T-cell (primary cell): ENCODE data around the gene SEC61B. TPM values are rescaled to one million over a fixed set of nuclear protein-coding genes. Genes with fewer than 3 reads are reported as not detected.
A peak's percentile ranks its signal among the peaks of the same experiment; 100 is the strongest.

Source experiments
- ATAC-seq, 4 experiments: fragments of 200-7000 bp in 3 of 4; fragments of 150-1000 bp in 1 of 4; cut with Tn5 transposase; replicated peaks in 1 of 4; 1 replicate in 3 of 4; 2 replicates in 1 of 4; pipeline ENCODE4 v1.10.0; 2021; ENCODE audit warnings: moderate library complexity in 3 of 4, mild to moderate bottlenecking in 2 of 4, moderate number of reproducible peaks in 1 of 4
- CTCF ChIA-PET, 2 donors: fragments of 300-600 bp; sonication (Branson Sonifier 250); formaldehyde crosslinking; loops; one replicate each; lab custom pipeline; 2022; ENCODE audit warnings: antibody characterized with exemption in 2 of 2; lab: Charles Lee
- POLR2A ChIA-PET, 2 donors: fragments of 300-600 bp; sonication (Branson Sonifier 250); formaldehyde crosslinking; loops; one replicate each; lab custom pipeline; 2022; ENCODE audit warnings: antibody characterized with exemption in 2 of 2; lab: Charles Lee
- DNase-seq, 35 experiments: peaks; one replicate each; pipeline versions ENCODE4 v3.0.0 to v3.0.0-alpha.2; 2013 to 2023
- H3K27ac ChIP-seq: one replicate; pipeline ENCODE4 v1.5.1; 2013; ENCODE audit warnings: low read length
- H3K27me3 ChIP-seq, 2 experiments: replicated peaks in 1 of 2; 1 replicate in 1 of 2; 2 replicates in 1 of 2; pipeline versions ENCODE4 v1.6.1 to v1.7.0; 2013; ENCODE audit warnings: low read length in 1 of 2, mixed read lengths in 1 of 2; ENCODE audit not compliant: control insufficient read depth in 2 of 2, insufficient read depth in 2 of 2; ENCODE audit errors: extremely low read depth in 1 of 2
- H3K36me3 ChIP-seq, 2 donors: 1 replicate in 1 of 2; 2 replicates in 1 of 2; pipeline versions ENCODE4 v1.6.1 to v1.7.0; 2013; ENCODE audit warnings: low read length in 1 of 2; ENCODE audit not compliant: control insufficient read depth in 2 of 2, insufficient read depth in 1 of 2; ENCODE audit errors: extremely low read depth in 1 of 2
- H3K4me1 ChIP-seq, 2 experiments: 1 replicate in 1 of 2; 2 replicates in 1 of 2; pipeline versions ENCODE4 v1.6.1 to v1.7.0; 2013; ENCODE audit warnings: low read length in 2 of 2, mixed read lengths in 1 of 2; ENCODE audit not compliant: insufficient read depth in 2 of 2, control insufficient read depth in 1 of 2; ENCODE audit errors: extremely low read depth in 1 of 2
- H3K4me3 ChIP-seq, 2 donors: 1 replicate in 1 of 2; 2 replicates in 1 of 2; pipeline versions ENCODE4 v1.5.1 to v1.7.0; 2013; ENCODE audit warnings: mild to moderate bottlenecking in 2 of 2, low read length in 1 of 2, moderate library complexity in 1 of 2; ENCODE audit not compliant: control insufficient read depth in 1 of 2; ENCODE audit errors: extremely low read depth in 1 of 2
- H3K9me3 ChIP-seq: 2 replicates; pipeline ENCODE4 v1.7.0; 2013
- H3K27ac Mint-ChIP-seq, 2 donors: one replicate each; pipeline ENCODE4 v1.8.0; 2020 to 2021; ENCODE audit warnings: mild to moderate bottlenecking in 2 of 2, mixed read lengths in 2 of 2
- H3K27me3 Mint-ChIP-seq, 2 donors: one replicate each; pipeline ENCODE4 v1.8.0; 2021 to 2022; ENCODE audit warnings: mixed read lengths in 2 of 2
- H3K36me3 Mint-ChIP-seq: one replicate; pipeline ENCODE4 v1.8.0; 2021; ENCODE audit warnings: mixed read lengths
- H3K4me1 Mint-ChIP-seq, 3 donors: one replicate each; pipeline ENCODE4 v1.8.0; 2020 to 2022; ENCODE audit warnings: mixed read lengths in 3 of 3, mild to moderate bottlenecking in 1 of 3
- H3K4me3 Mint-ChIP-seq, 3 donors: one replicate each; pipeline ENCODE4 v1.8.0; 2020 to 2022; ENCODE audit warnings: mild to moderate bottlenecking in 3 of 3, mixed read lengths in 3 of 3, moderate library complexity in 3 of 3
- H3K9me3 Mint-ChIP-seq, 3 donors: one replicate each; pipeline ENCODE4 v1.8.0; 2020 to 2022; ENCODE audit warnings: mixed read lengths in 3 of 3
- WGBS: methylation state at CpG from one replicate; pipeline ENCODE4 v1.1.5; 2013; ENCODE audit warnings: missing lambda C conversion rate; ENCODE audit not compliant: insufficient coverage; 5-methylcytosine and 5-hydroxymethylcytosine counted together
- total RNA-seq, 35 experiments: library from RNA in 6 of 35; stranded (reverse) in 6 of 35; fragments of 120-200 nt in 1 of 35; gene quantifications; one replicate each; pipeline versions ENCODE4 v1.2.1 to v1.2.4 and lab custom pipeline; 2013 to 2026

The SEC61B gene
- total RNA-seq, 5 donors from 2014 or later (not counting 1 experiment from before 2014, with no cell fraction given) = 54.9 to 91.5 (median 84.0) TPM

- no peaks in the 10 kb centered on the region for H3K36me3 ChIP-seq
- CTCF ChIA-PET = no interaction called here
- no peak overlapping the region for H3K4me3 ChIP-seq
- no peak overlapping the region for H3K27ac Mint-ChIP-seq
- WGBS = 80% methylated on average over 2 of the region's 2 CpGs
- H3K36me3 Mint-ChIP-seq = no peaks in the 10 kb centered on the region
- no peak overlapping the region for H3K27ac ChIP-seq
- ATAC-seq (no peak), DNase-seq (no peak)
- no peaks in the 10 kb centered on the region for H3K9me3 ChIP-seq
- POLR2A ChIA-PET = interaction anchor here in 1 of 2 donors (0.6 kb wide), 1 partner anchor 10 kb away, joined by 5 read pairs; no protein-coding TSS in a partner anchor
- no peaks in the 10 kb centered on the region for H3K9me3 Mint-ChIP-seq
- H3K4me3 Mint-ChIP-seq = no peak overlapping the region
- no peaks in the 10 kb centered on the region for H3K27me3 ChIP-seq
- no peaks in the 10 kb centered on the region for H3K27me3 Mint-ChIP-seq
- H3K4me1 ChIP-seq = peaks cover 0 to 12% of the 10 kb centered on the region in 2 experiments
- H3K4me1 Mint-ChIP-seq = peaks cover 13 to 15% (median 14%) of the 10 kb centered on the region in 3 donors
Observed at GRCh38 chr9:99261923-99262322, 39.8 kb downstream of the SEC61B start.

DNA sequence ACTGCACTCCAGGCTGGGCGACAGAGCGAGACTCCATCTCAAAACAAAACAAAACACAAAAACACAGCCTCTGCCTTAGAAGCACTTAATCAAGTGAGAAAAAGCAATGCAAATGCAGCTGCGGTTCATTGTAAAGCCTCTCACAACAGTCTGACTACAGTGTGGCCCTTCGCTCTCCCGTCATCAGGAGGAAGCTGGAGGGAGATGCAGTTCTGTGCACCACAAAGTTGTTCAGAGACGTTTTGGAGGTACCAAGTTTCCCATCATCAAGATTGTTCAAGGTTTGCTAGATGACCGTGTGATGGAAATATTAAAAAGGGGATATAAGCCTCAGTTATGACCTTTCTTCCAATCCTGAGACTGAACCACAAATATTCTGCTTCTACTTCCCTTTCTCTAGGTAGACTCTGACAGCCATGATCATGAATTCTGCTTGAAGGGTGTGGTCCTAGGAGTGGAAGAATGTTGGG is 40.9 kb downstream of the SEC61B start:
- no peaks in the 10 kb centered on the region for H3K9me3 ChIP-seq
- H3K4me1 ChIP-seq = peaks cover 0 to 12% of the 10 kb centered on the region in 2 experiments
- Mint-ChIP-seq H3K36me3 (no peaks in the 10 kb centered on the region), H3K27me3 (no peaks in the 10 kb centered on the region), H3K4me3 (no peak overlapping the region), H3K27ac (no peak overlapping the region), H3K9me3 (no peaks in the 10 kb centered on the region), H3K4me1 (peaks cover 15 to 18% (median 17%) of the 10 kb centered on the region in 3 donors)
- WGBS = 92% methylated on average over 5 of the region's 7 CpGs
- H3K27ac ChIP-seq = no peak overlapping the region
- DNase-seq (no peak), ATAC-seq (no peak)
- H3K27me3 ChIP-seq = no peaks in the 10 kb centered on the region
- POLR2A ChIA-PET = no interaction called here
- H3K4me3 ChIP-seq = no peak overlapping the region
- no peaks in the 10 kb centered on the region for H3K36me3 ChIP-seq
- CTCF ChIA-PET = no interaction called here

DNA sequence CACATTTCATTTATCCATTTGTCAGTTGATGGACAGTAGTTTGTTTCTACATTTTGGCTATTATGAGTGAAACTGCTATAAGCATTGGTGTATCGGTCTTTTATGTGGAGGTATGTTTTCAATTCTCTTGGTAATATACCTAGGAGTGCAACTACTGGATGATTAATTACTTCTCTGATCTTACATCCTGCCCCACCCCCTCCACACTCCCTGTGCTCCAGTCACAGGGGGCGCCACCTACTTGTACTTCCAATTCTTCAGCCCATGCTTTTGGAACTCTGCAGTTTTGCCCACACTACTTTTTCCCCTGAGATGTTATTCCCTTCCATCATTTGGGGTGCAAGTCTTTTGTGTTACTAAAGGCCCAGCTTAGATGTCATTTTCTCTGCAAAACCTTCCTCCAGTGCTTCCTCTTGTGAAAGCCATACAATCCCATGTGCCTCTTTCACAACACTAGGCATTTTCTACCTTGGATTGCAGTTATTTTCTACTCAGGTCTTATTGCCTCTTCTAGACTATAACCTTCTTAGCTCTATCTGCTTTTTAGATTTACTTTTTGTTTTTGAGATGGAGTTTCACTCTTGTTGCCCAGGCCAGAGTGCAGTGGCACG is 42.1 kb downstream of the SEC61B start:
- Mint-ChIP-seq H3K9me3 (no peaks in the 10 kb centered on the region), H3K27me3 (no peaks in the 10 kb centered on the region), H3K36me3 (no peaks in the 10 kb centered on the region), H3K27ac (no peak overlapping the region), H3K4me1 (peaks cover 15 to 18% (median 17%) of the 10 kb centered on the region in 3 donors), H3K4me3 (no peak overlapping the region)
- Histone ChIP-seq H3K27me3 (no peaks in the 10 kb centered on the region), H3K4me3 (no peak overlapping the region), H3K4me1 (peaks cover 0 to 11% of the 10 kb centered on the region in 2 experiments), H3K36me3 (no peaks in the 10 kb centered on the region), H3K27ac (no peak overlapping the region), H3K9me3 (no peaks in the 10 kb centered on the region)
- WGBS = no CpG with 5 or more reads among the region's 3 CpGs
- ChIA-PET POLR2A (no interaction called here), CTCF (no interaction called here)
- DNase-seq (no peak), ATAC-seq (no peak)

DNA sequence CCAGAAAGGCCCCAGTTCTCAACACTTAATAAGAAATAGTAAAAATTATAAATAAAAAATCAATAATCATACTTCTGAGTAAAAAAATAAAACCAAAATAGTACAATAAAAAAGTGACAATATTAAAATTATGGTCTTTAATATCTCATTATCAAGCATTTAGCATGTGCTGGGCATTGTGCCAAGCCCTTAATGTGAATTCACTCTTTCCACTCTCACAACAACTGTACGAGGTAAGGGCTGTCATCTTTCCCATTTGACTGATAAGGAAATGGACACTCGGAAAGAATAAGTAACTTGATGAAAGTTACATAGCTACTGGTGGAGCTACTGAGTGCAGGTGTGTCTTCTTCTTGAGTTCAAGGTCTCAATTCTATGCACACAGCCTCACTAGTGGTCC is 43.6 kb downstream of the SEC61B start:
- H3K27me3 Mint-ChIP-seq = peaks cover 0 to 3% of the 10 kb centered on the region in 2 donors
- H3K27ac Mint-ChIP-seq = no peak overlapping the region
- no CpG with 5 or more reads among the region's 2 CpGs for WGBS

DNA sequence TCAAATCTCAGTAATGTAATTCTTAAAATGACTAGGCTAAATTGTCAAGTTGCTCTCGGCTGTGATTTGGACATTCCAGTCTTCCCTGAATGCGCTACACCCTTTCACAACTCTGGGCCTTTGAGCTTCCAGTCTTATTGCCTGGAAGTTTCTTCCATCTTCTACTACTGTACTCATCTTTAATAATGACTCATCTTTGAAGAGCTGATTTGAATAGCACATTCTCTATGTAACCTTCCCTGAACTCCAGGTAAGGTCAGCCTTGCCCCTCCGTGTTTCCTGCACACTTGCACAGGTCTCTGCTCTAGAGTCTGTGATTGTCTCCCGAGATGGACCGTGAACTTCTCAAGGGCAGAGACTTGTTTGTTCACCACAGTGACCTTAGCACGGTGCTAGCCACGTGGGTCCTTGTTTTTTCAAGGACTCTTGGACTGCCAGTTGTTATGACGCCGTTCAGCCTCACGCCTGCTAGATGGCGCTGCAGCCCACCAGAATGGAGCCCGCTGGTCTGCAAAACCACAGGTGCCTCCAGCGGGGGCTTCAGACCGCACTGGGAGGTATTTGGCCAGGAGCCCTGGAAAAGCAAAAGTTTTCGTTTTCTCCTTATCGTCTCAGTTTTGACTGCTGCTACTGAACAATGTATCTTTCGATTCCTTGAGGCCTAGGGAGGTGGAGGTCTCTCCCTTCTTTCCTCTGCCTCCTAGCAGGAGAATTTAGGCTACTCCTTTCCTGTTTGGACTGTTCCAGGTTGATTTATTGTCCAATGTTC is 44.4 kb downstream of the SEC61B start:
- CTCF ChIA-PET = interaction anchor here (0.6 to 1.0 kb wide), 2 partner anchors 20 to 1332 kb away, joined by 3 read pairs; no protein-coding TSS in a partner anchor
- H3K9me3 Mint-ChIP-seq = no peaks in the 10 kb centered on the region
- no peaks in the 10 kb centered on the region for H3K9me3 ChIP-seq
- peaks cover 0 to 3% of the 10 kb centered on the region in 2 donors for H3K27me3 Mint-ChIP-seq
- H3K4me3 Mint-ChIP-seq = peak overlapping the region in 2 of 3 donors; percentile 4 to 31
- POLR2A ChIA-PET = interaction anchor here in 1 of 2 donors (0.7 kb wide), 1 partner anchor 25 kb away, joined by 3 read pairs; no protein-coding TSS in a partner anchor
- H3K4me3 ChIP-seq = no peak overlapping the region
- DNase-seq (peak in 34 of 35 experiments; percentile 13 to 67 (median 42)), ATAC-seq (peak; percentile 40 to 69 (median 60))
- peaks cover 0 to 5% of the 10 kb centered on the region in 2 experiments for H3K4me1 ChIP-seq
- no peak overlapping the region for H3K27ac Mint-ChIP-seq
- no peaks in the 10 kb centered on the region for H3K27me3 ChIP-seq
- H3K36me3 ChIP-seq = no peaks in the 10 kb centered on the region
- peaks cover 10 to 11% (median 11%) of the 10 kb centered on the region in 3 donors for H3K4me1 Mint-ChIP-seq
- H3K36me3 Mint-ChIP-seq = no peaks in the 10 kb centered on the region
- H3K27ac ChIP-seq = no peak overlapping the region
- WGBS = 15% methylated on average over 14 of the region's 17 CpGs

More for the DNA sequence above, 43.6 kb downstream of the SEC61B start:
- Histone ChIP-seq H3K27me3 (no peaks in the 10 kb centered on the region), H3K4me1 (peaks cover 0 to 5% of the 10 kb centered on the region in 2 experiments), H3K36me3 (no peaks in the 10 kb centered on the region), H3K4me3 (no peak overlapping the region), H3K9me3 (no peaks in the 10 kb centered on the region), H3K27ac (no peak overlapping the region)
- Mint-ChIP-seq H3K4me3 (no peak overlapping the region), H3K4me1 (peaks cover 10 to 11% (median 11%) of the 10 kb centered on the region in 3 donors), H3K36me3 (no peaks in the 10 kb centered on the region), H3K9me3 (no peaks in the 10 kb centered on the region)
- no peak for ATAC-seq
- ChIA-PET POLR2A (no interaction called here), CTCF (interaction anchor here (0.6 to 1.0 kb wide), 2 partner anchors 21 to 1332 kb away, joined by 3 read pairs; no protein-coding TSS in a partner anchor)
- DNase-seq = no peak

- ATAC-seq (no peak), DNase-seq (no peak)
- 38% methylated on average over 1 of the region's 3 CpGs for WGBS
- CTCF ChIA-PET = interaction anchor here in 1 of 2 donors (0.6 kb wide), 1 partner anchor 742 kb away, joined by 3 read pairs; no protein-coding TSS in a partner anchor
- no peaks in the 10 kb centered on the region for H3K36me3 Mint-ChIP-seq
- Histone ChIP-seq H3K9me3 (no peaks in the 10 kb centered on the region), H3K27ac (no peak overlapping the region), H3K27me3 (no peaks in the 10 kb centered on the region), H3K4me1 (peaks cover 0 to 5% of the 10 kb centered on the region in 2 experiments), H3K36me3 (no peaks in the 10 kb centered on the region), H3K4me3 (no peak overlapping the region)
- POLR2A ChIA-PET = no interaction called here
- H3K4me3 Mint-ChIP-seq = no peak overlapping the region
- H3K27me3 Mint-ChIP-seq = peaks cover 0 to 12% of the 10 kb centered on the region in 2 donors
- H3K27ac Mint-ChIP-seq = no peak overlapping the region
- H3K4me1 Mint-ChIP-seq = peaks cover 10 to 11% (median 11%) of the 10 kb centered on the region in 3 donors
- no peaks in the 10 kb centered on the region for H3K9me3 Mint-ChIP-seq
Observed at GRCh38 chr9:99269416-99269815, 47.3 kb downstream of the SEC61B start.
